WTC11 (cell line): ENCODE data around the gene SNRNP70. TPM values are rescaled to one million over a fixed set of nuclear protein-coding genes. Genes with fewer than 3 reads are reported as not detected.

Experiments
- ATAC-seq: fragments of 200-7000 bp; cut with Tn5 transposase; 2 replicates; pipeline ENCODE4 v1.10.0; 2021; ENCODE audit warnings: mild to moderate bottlenecking, moderate library complexity
- CTCF ChIA-PET: fragments of 300-600 bp; sonication (Branson Sonifier 250); formaldehyde crosslinking; loops from one replicate; lab custom pipeline; 2021; ENCODE audit warnings: antibody characterized with exemption; lab: Charles Lee
- POLR2A ChIA-PET: fragments of 350-600 bp; sonication (Branson Sonifier 250); formaldehyde crosslinking; loops from one replicate; lab custom pipeline; 2021; ENCODE audit warnings: antibody characterized with exemption; lab: Charles Lee
- DNase-seq: peaks from one replicate; pipeline ENCODE4 v3.0.0; 2021; ENCODE audit warnings: low spot score
- H3K27ac Mint-ChIP-seq: 2 replicates; pipeline ENCODE4 v1.8.0; 2021; ENCODE audit warnings: mixed read lengths
- H3K27me3 Mint-ChIP-seq: 2 replicates; pipeline ENCODE4 v1.8.0; 2021; ENCODE audit warnings: low read depth, mild to moderate bottlenecking, moderate library complexity, mixed read lengths
- H3K36me3 Mint-ChIP-seq: 2 replicates; pipeline ENCODE4 v1.8.0; 2021; ENCODE audit warnings: mixed read lengths
- H3K4me1 Mint-ChIP-seq: 2 replicates; pipeline ENCODE4 v1.8.0; 2022; ENCODE audit warnings: mixed read lengths
- H3K4me3 Mint-ChIP-seq: 2 replicates; pipeline ENCODE4 v1.8.0; 2021; ENCODE audit warnings: mild to moderate bottlenecking, moderate library complexity, mixed read lengths
- H3K9me3 Mint-ChIP-seq: 2 replicates; pipeline ENCODE4 v1.8.0; 2021; ENCODE audit warnings: mixed read lengths
- CREM ChIP-seq: sonication (generic); formaldehyde crosslinking; IDR thresholded peaks from 2 replicates; pipeline ENCODE4 v1.8.1; 2022; ENCODE audit warnings: mild to moderate bottlenecking, missing genetic modification reagents, moderate library complexity
- EMX1 ChIP-seq: fragments of 250-450 bp; sonication (Bioruptor Pico); IDR thresholded peaks from 2 replicates; pipeline ENCODE4 v1.8.0; 2021; ENCODE audit warnings: mild to moderate bottlenecking
- MXD4 ChIP-seq: fragments of 250-450 bp; sonication (Bioruptor Pico); IDR thresholded peaks from 2 replicates; pipeline ENCODE4 v1.8.0; 2021; ENCODE audit warnings: mild to moderate bottlenecking, moderate library complexity, borderline replicate concordance
- SMAD4 ChIP-seq: sonication (generic); formaldehyde crosslinking; IDR thresholded peaks from 2 replicates; pipeline ENCODE4 v1.8.0; 2022; ENCODE audit warnings: mild to moderate bottlenecking, missing genetic modification reagents
- SP1 ChIP-seq: sonication (generic); formaldehyde crosslinking; conservative IDR thresholded peaks from 2 replicates; pipeline ENCODE4 v1.8.1; 2022; ENCODE audit warnings: missing genetic modification reagents
- TCF7 ChIP-seq: sonication (generic); formaldehyde crosslinking; IDR thresholded peaks from 2 replicates; pipeline ENCODE4 v1.8.0; 2022; ENCODE audit warnings: mild to moderate bottlenecking, low read depth, missing genetic modification reagents, moderate library complexity
- ZBTB21 ChIP-seq: sonication (generic); formaldehyde crosslinking; IDR thresholded peaks from 2 replicates; pipeline ENCODE4 v1.8.1; 2023; ENCODE audit warnings: mild to moderate bottlenecking, missing genetic modification reagents, borderline replicate concordance
- ZNF232 ChIP-seq: sonication (generic); formaldehyde crosslinking; IDR thresholded peaks from 2 replicates; pipeline ENCODE4 v1.8.0; 2022; ENCODE audit warnings: mild to moderate bottlenecking, missing genetic modification reagents
- ZNF317 ChIP-seq: sonication (generic); formaldehyde crosslinking; IDR thresholded peaks from 2 replicates; pipeline ENCODE4 v1.8.1; 2023; ENCODE audit warnings: low read depth, mild to moderate bottlenecking, moderate library complexity, missing genetic modification reagents, borderline replicate concordance
- total RNA-seq: library from RNA; stranded (reverse); gene quantifications from 3 replicates; pipeline ENCODE4 v1.2.3, GENCODE V29; 2021
- TF ChIP-seq, protein P1 (sequence below): sonication (generic); formaldehyde crosslinking; IDR thresholded peaks from 2 replicates; pipeline ENCODE4 v1.8.1; 2023; ENCODE audit warnings: mild to moderate bottlenecking, missing genetic modification reagents, borderline replicate concordance
- TF ChIP-seq, protein P2 (sequence below): sonication (generic); formaldehyde crosslinking; IDR thresholded peaks from 2 replicates; pipeline ENCODE4 v1.8.0; 2023; ENCODE audit warnings: missing genetic modification reagents, mild to moderate bottlenecking, borderline replicate concordance
- TF ChIP-seq, protein P3 (sequence below): sonication (generic); formaldehyde crosslinking; IDR thresholded peaks from 2 replicates; pipeline ENCODE4 v1.8.1; 2023; ENCODE audit warnings: mild to moderate bottlenecking, moderate library complexity, missing genetic modification reagents
- TF ChIP-seq, protein P4 (sequence below): sonication (generic); formaldehyde crosslinking; IDR thresholded peaks from 2 replicates; pipeline ENCODE4 v1.8.1; 2023; ENCODE audit warnings: mild to moderate bottlenecking, missing genetic modification reagents
- TF ChIP-seq, protein P5 (sequence below): sonication (generic); formaldehyde crosslinking; IDR thresholded peaks from 2 replicates; pipeline ENCODE4 v1.8.0; 2022; ENCODE audit warnings: mild to moderate bottlenecking, missing genetic modification reagents
- TF ChIP-seq, protein P6 (sequence below): fragments of 250-450 bp; sonication (Bioruptor Pico); IDR thresholded peaks from 2 replicates; pipeline ENCODE4 v1.9.0; 2021; ENCODE audit warnings: mild to moderate bottlenecking
- TF ChIP-seq, protein P7 (sequence below): sonication (generic); formaldehyde crosslinking; IDR thresholded peaks from 2 replicates; pipeline ENCODE4 v1.8.0; 2022; ENCODE audit warnings: mild to moderate bottlenecking, missing genetic modification reagents

Gene SNRNP70
- total RNA-seq, 1 experiment from 2014 or later: 266 TPM

DNA sequence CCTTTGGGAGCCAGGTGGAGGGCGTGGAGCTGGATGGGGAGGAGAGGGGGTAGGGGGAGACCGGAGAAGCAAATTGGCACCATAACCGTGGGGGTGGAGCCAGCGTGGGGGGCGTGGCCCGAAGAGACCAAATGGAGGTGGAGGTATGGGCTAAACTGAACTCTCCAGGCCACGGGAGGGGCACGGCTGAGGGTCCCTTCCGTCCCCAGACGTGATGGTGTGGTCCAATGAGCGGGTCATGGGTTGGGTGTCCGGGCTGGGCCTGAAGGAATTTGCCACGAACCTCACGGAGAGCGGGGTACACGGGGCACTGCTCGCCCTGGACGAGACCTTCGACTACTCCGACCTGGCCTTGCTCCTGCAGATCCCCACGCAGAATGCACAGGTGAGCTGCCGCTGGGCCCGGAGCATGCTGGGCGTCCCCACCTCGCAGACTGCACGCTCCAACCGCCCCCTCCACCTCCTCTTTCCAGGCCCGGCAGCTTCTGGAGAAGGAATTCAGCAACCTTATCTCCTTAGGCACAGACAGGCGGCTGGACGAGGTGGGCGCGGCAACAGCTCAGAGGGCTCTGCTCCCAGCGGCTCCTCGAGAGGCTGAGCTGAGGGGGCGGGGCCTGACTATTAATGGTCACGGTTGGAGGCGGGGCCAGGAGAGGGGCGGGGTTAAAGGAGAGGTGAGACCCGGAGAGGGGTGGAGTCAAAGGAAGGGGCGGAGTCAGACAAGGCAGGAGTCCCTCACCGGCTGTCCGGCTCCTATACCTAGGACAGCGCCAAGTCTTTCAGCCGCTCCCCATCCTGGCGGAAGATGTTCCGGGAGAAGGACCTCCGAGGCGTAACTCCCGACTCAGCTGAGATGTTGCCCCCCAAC, 63.8 kb downstream of the SNRNP70 start (continued):
- TF ChIP-seq, protein P1, sequence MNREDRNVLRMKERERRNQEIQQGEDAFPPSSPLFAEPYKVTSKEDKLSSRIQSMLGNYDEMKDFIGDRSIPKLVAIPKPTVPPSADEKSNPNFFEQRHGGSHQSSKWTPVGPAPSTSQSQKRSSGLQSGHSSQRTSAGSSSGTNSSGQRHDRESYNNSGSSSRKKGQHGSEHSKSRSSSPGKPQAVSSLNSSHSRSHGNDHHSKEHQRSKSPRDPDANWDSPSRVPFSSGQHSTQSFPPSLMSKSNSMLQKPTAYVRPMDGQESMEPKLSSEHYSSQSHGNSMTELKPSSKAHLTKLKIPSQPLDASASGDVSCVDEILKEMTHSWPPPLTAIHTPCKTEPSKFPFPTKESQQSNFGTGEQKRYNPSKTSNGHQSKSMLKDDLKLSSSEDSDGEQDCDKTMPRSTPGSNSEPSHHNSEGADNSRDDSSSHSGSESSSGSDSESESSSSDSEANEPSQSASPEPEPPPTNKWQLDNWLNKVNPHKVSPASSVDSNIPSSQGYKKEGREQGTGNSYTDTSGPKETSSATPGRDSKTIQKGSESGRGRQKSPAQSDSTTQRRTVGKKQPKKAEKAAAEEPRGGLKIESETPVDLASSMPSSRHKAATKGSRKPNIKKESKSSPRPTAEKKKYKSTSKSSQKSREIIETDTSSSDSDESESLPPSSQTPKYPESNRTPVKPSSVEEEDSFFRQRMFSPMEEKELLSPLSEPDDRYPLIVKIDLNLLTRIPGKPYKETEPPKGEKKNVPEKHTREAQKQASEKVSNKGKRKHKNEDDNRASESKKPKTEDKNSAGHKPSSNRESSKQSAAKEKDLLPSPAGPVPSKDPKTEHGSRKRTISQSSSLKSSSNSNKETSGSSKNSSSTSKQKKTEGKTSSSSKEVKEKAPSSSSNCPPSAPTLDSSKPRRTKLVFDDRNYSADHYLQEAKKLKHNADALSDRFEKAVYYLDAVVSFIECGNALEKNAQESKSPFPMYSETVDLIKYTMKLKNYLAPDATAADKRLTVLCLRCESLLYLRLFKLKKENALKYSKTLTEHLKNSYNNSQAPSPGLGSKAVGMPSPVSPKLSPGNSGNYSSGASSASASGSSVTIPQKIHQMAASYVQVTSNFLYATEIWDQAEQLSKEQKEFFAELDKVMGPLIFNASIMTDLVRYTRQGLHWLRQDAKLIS (CRISPR knock-in tag): no peak
- TF ChIP-seq, protein P2, sequence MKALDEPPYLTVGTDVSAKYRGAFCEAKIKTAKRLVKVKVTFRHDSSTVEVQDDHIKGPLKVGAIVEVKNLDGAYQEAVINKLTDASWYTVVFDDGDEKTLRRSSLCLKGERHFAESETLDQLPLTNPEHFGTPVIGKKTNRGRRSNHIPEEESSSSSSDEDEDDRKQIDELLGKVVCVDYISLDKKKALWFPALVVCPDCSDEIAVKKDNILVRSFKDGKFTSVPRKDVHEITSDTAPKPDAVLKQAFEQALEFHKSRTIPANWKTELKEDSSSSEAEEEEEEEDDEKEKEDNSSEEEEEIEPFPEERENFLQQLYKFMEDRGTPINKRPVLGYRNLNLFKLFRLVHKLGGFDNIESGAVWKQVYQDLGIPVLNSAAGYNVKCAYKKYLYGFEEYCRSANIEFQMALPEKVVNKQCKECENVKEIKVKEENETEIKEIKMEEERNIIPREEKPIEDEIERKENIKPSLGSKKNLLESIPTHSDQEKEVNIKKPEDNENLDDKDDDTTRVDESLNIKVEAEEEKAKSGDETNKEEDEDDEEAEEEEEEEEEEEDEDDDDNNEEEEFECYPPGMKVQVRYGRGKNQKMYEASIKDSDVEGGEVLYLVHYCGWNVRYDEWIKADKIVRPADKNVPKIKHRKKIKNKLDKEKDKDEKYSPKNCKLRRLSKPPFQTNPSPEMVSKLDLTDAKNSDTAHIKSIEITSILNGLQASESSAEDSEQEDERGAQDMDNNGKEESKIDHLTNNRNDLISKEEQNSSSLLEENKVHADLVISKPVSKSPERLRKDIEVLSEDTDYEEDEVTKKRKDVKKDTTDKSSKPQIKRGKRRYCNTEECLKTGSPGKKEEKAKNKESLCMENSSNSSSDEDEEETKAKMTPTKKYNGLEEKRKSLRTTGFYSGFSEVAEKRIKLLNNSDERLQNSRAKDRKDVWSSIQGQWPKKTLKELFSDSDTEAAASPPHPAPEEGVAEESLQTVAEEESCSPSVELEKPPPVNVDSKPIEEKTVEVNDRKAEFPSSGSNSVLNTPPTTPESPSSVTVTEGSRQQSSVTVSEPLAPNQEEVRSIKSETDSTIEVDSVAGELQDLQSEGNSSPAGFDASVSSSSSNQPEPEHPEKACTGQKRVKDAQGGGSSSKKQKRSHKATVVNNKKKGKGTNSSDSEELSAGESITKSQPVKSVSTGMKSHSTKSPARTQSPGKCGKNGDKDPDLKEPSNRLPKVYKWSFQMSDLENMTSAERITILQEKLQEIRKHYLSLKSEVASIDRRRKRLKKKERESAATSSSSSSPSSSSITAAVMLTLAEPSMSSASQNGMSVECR: peak; percentile 46; the same call in 1 of the 2 replicates
- TF ChIP-seq SP1 (CRISPR knock-in tag) (peak; percentile 40; the same call in 1 of the 2 replicates), MXD4 (CRISPR knock-in tag) (no peak), ZNF232 (0 out of 2 replicates have a peak, but pooled peaks have one; percentile 18), ZNF317 (CRISPR knock-in tag) (no peak), ZBTB21 (CRISPR knock-in tag) (no peak), SMAD4 (0 out of 2 replicates have a peak, but pooled peaks have one; percentile 27)
- TF ChIP-seq, protein P3, sequence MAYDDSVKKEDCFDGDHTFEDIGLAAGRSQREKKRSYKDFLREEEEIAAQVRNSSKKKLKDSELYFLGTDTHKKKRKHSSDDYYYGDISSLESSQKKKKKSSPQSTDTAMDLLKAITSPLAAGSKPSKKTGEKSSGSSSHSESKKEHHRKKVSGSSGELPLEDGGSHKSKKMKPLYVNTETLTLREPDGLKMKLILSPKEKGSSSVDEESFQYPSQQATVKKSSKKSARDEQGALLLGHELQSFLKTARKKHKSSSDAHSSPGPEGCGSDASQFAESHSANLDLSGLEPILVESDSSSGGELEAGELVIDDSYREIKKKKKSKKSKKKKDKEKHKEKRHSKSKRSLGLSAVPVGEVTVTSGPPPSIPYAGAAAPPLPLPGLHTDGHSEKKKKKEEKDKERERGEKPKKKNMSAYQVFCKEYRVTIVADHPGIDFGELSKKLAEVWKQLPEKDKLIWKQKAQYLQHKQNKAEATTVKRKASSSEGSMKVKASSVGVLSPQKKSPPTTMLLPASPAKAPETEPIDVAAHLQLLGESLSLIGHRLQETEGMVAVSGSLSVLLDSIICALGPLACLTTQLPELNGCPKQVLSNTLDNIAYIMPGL (CRISPR knock-in tag): no peak
- TF ChIP-seq, protein P4, sequence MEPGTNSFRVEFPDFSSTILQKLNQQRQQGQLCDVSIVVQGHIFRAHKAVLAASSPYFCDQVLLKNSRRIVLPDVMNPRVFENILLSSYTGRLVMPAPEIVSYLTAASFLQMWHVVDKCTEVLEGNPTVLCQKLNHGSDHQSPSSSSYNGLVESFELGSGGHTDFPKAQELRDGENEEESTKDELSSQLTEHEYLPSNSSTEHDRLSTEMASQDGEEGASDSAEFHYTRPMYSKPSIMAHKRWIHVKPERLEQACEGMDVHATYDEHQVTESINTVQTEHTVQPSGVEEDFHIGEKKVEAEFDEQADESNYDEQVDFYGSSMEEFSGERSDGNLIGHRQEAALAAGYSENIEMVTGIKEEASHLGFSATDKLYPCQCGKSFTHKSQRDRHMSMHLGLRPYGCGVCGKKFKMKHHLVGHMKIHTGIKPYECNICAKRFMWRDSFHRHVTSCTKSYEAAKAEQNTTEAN (CRISPR knock-in tag): no peak
- TF ChIP-seq, protein P5, sequence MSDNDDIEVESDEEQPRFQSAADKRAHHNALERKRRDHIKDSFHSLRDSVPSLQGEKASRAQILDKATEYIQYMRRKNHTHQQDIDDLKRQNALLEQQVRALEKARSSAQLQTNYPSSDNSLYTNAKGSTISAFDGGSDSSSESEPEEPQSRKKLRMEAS (CRISPR knock-in tag): peak; percentile 71; the same call in 1 of the 2 replicates

DNA sequence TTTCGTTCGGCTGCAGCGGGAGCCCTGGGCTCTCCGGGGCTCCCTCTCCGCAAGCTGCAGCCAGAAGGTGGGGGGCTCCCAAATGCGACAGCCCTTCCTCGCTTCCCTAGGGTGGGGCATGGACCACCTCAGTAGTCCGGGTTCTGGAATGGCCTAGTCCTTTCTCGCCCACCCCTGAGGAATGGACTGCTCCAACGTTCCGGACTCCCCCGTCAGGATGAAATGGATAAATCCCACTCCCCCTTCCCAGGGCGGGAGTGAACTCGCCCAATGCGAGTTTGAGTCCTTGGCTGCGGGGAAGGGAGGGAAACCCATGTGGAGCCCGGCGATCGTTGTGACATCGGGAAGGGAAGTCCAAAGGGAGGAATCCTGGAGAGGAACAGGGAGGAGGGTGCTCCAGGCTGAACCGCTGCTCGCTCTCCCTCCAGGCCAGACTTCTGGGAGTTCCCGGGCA, 64.4 kb downstream of the SNRNP70 start:
- Mint-ChIP-seq H3K36me3 (peaks cover 7% of the 10 kb centered on the region), H3K9me3 (peaks cover 11% of the 10 kb centered on the region), H3K4me1 (peaks cover 33% of the 10 kb centered on the region), H3K27me3 (peaks cover 48% of the 10 kb centered on the region), H3K4me3 (peak overlapping the region; percentile 92), H3K27ac (peak overlapping the region; percentile 91)
- DNase-seq (peak; percentile 82), ATAC-seq (peak; percentile 0)
- ChIA-PET CTCF (interaction anchor here (0.7 to 7.9 kb wide), 16 partner anchors 10 to 156 kb away, joined by 3 to 98 read pairs (median 8); partner anchors contain the start of genes GYS1, LIN7B and RUVBL2), POLR2A (interaction anchor here (0.5 to 2.5 kb wide), 13 partner anchors 8 to 398 kb away, joined by 3 to 8 read pairs (median 4); partner anchors contain the start of genes GYS1, LIN7B, NTF4 and RPS11)
- TF ChIP-seq, protein P6, sequence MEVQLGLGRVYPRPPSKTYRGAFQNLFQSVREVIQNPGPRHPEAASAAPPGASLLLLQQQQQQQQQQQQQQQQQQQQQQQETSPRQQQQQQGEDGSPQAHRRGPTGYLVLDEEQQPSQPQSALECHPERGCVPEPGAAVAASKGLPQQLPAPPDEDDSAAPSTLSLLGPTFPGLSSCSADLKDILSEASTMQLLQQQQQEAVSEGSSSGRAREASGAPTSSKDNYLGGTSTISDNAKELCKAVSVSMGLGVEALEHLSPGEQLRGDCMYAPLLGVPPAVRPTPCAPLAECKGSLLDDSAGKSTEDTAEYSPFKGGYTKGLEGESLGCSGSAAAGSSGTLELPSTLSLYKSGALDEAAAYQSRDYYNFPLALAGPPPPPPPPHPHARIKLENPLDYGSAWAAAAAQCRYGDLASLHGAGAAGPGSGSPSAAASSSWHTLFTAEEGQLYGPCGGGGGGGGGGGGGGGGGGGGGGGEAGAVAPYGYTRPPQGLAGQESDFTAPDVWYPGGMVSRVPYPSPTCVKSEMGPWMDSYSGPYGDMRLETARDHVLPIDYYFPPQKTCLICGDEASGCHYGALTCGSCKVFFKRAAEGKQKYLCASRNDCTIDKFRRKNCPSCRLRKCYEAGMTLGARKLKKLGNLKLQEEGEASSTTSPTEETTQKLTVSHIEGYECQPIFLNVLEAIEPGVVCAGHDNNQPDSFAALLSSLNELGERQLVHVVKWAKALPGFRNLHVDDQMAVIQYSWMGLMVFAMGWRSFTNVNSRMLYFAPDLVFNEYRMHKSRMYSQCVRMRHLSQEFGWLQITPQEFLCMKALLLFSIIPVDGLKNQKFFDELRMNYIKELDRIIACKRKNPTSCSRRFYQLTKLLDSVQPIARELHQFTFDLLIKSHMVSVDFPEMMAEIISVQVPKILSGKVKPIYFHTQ: no peak
- TF ChIP-seq CREM (CRISPR knock-in tag) (0 out of 2 replicates have a peak, but pooled peaks have one; percentile 61), EMX1 (no peak), TCF7 (no peak), SP1 (CRISPR knock-in tag) (peak; percentile 50; the same call in 1 of the 2 replicates)
- TF ChIP-seq, protein P7, sequence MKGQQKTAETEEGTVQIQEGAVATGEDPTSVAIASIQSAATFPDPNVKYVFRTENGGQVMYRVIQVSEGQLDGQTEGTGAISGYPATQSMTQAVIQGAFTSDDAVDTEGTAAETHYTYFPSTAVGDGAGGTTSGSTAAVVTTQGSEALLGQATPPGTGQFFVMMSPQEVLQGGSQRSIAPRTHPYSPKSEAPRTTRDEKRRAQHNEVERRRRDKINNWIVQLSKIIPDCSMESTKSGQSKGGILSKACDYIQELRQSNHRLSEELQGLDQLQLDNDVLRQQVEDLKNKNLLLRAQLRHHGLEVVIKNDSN (CRISPR knock-in tag): no peak
